ENCODE results near the gene FASN. TPM values are rescaled to one million over a fixed set of nuclear protein-coding genes. Genes with fewer than 3 reads are reported as not detected.

The FASN gene
- total and polyA plus RNA-seq, 2 of the 13 experiments (the other 11 are each of a cell fraction or from before 2014, with no cell fraction given): 51.7 to 101 TPM

GRCh38 chr17:82103553-82104451 lies 5.8 kb upstream of the FASN start (continued):
- TF ChIP-seq ZBTB25 (CRISPR knock-in tag; IDR thresholded peaks at IDR 0.05) (peak; percentile 72), ZNF598 (CRISPR knock-in tag; IDR thresholded peaks at IDR 0.05; ENCODE audit: borderline replicate concordance) (peak; percentile 30; the same call in 1 of the 2 replicates), ZNF234 (CRISPR knock-in tag; conservative IDR thresholded peaks at IDR 0.05) (no peak), EP300 (IDR thresholded peaks at IDR 0.05; ENCODE audit: low read depth in 2 of 2, low read length in 2 of 2) (peak in 1 of 2 experiments; percentile 18; a peak in 2 of 4 replicates), EP300 (CRISPR knock-in tag; IDR thresholded peaks at IDR 0.05; ENCODE audit: borderline replicate concordance) (peak; percentile 78), TCF12 (IDR thresholded peaks at IDR 0.05) (no peak), TCF12 (CRISPR knock-in tag; IDR thresholded peaks at IDR 0.05) (0 out of 2 replicates have a peak, but pooled peaks have one; percentile 17), CREB1 (IDR thresholded peaks at IDR 0.05) (0 out of 2 replicates have a peak, but pooled peaks have one; percentile 13), CREB1 (CRISPR knock-in tag; IDR thresholded peaks at IDR 0.05) (no peak), ZNF749 (CRISPR knock-in tag; IDR thresholded peaks at IDR 0.05; ENCODE audit: borderline replicate concordance) (0 out of 2 replicates have a peak, but pooled peaks have one; percentile 78), ZNF761 (CRISPR knock-in tag; conservative IDR thresholded peaks at IDR 0.05) (no peak; the same call in 1 of the 2 replicates), ZNF260 (CRISPR knock-in tag; IDR thresholded peaks at IDR 0.05; ENCODE audit: borderline replicate concordance, low read depth) (no peak), ZNF746 (CRISPR knock-in tag; IDR thresholded peaks at IDR 0.05) (peak; percentile 91), ZMYM2 (CRISPR knock-in tag; IDR thresholded peaks at IDR 0.05) (0 out of 2 replicates have a peak, but pooled peaks have one; percentile 50), ZGPAT (CRISPR knock-in tag; IDR thresholded peaks at IDR 0.05) (peak; percentile 89), ZSCAN12 (CRISPR knock-in tag; IDR thresholded peaks at IDR 0.05) (0 out of 2 replicates have a peak, but pooled peaks have one; percentile 43), ZNF430 (CRISPR knock-in tag; IDR thresholded peaks at IDR 0.05) (peak; percentile 97), HMGXB4 (CRISPR knock-in tag; IDR thresholded peaks at IDR 0.05; ENCODE audit: borderline replicate concordance in 1 of 2, low read depth in 1 of 2) (peak; percentile 20 to 57; a peak in 3 of 4 replicates), ZNF329 (CRISPR knock-in tag; IDR thresholded peaks at IDR 0.05; ENCODE audit: low read depth) (peak; percentile 83), HMGXB3 (CRISPR knock-in tag; IDR thresholded peaks at IDR 0.05; ENCODE audit: borderline replicate concordance) (no peak)

Measured in HepG2 (cell line).